Transverse colon (tissue), 4 donors: Measurements from ENCODE around the gene DCAF11. TPM values are rescaled to one million over a fixed set of nuclear protein-coding genes. Genes with fewer than 3 reads are reported as not detected.

Experiments
- DNase-seq: peaks from one replicate; pipeline ENCODE4 v3.0.0-alpha.2; 2019
- H3K27ac ChIP-seq, 4 donors: fragments of 200-600 bp; sonication (generic); 2 replicates each; pipeline ENCODE4 v1.5.1; 2016 to 2018; ENCODE audit warnings: inconsistent platforms in 4 of 4
- H3K27me3 ChIP-seq: fragments of 200-600 bp; sonication (generic); 2 replicates; pipeline ENCODE4 v1.5.1; 2017; ENCODE audit warnings: inconsistent platforms
- H3K36me3 ChIP-seq, 4 donors: fragments of 200-600 bp; sonication (generic); 2 replicates each; pipeline ENCODE4 v1.5.1; 2017 to 2019; ENCODE audit warnings: inconsistent platforms in 4 of 4
- H3K4me1 ChIP-seq, 4 donors: fragments of 200-600 bp; sonication (generic); 2 replicates each; pipeline ENCODE4 v1.5.1; 2017 to 2020; ENCODE audit warnings: inconsistent platforms in 4 of 4
- H3K4me3 ChIP-seq, 4 donors: fragments of 200-600 bp; sonication (generic); 1 replicate in 1 of 4; 2 replicates in 3 of 4; pipeline versions ENCODE4 v1.5.1 to v1.6.1; 2017 to 2019; ENCODE audit warnings: inconsistent platforms in 4 of 4
- H3K9me3 ChIP-seq, 2 donors: fragments of 200-600 bp; sonication (generic); 2 replicates each; pipeline ENCODE4 v1.5.1; 2017 to 2019; ENCODE audit warnings: inconsistent platforms in 2 of 2
- EP300 ChIP-seq: sonication (generic); formaldehyde crosslinking; IDR thresholded peaks from one replicate; pipeline ENCODE4 v1.6.1; 2017; ENCODE audit warnings: antibody characterized with exemption, low read depth
- POLR2A ChIP-seq: fragments of 450-650 bp; IDR thresholded peaks from one replicate; pipeline ENCODE4 v1.6.1; 2016; ENCODE audit warnings: antibody characterized with exemption, mild to moderate bottlenecking, moderate library complexity
- POLR2AphosphoS5 ChIP-seq, 3 donors: sonication (generic); formaldehyde crosslinking; IDR thresholded peaks; one replicate each; pipeline ENCODE4 v1.6.1; 2016; ENCODE audit warnings: antibody characterized with exemption in 3 of 3
- WGBS, 2 donors: methylation state at CpG; one replicate each; pipeline ENCODE4 v1.1.5; 2018; ENCODE audit warnings: low coverage in 1 of 2; 5-methylcytosine and 5-hydroxymethylcytosine counted together
- in situ Hi-C, 4 donors: fragments of 200-750 bp; cut with MboI; loops; one replicate each; pipeline versions ENCODE4 v1.15.0 to v1.15.1; 2017; ENCODE audit warnings: low sequenced_read_pairs in 3 of 4, low pct_ligation_motif_present in 1 of 4, low pct_unique_long_range_greater_than_20kb in 1 of 4
- intact Hi-C: fragments of 100-400 bp; cut with DNase I; formaldehyde crosslinking; loops from one replicate; pipeline ENCODE4 v1.15.1; 2023; ENCODE audit warnings: low total_unique reads
- total RNA-seq, 4 donors: library from RNA; depleted of rRNA; stranded (reverse); fragments of >200 nt; gene quantifications; one replicate each; pipeline ENCODE4 v1.1.0, GENCODE V29; 2016
- TF ChIP-seq, protein P1 (sequence below), 5 experiments: fragments of 200-600 bp in 3 of 5; fragments of 450-650 bp in 2 of 5; sonication (generic) in 3 of 5; IDR thresholded peaks; 1 replicate in 2 of 5; 2 replicates in 3 of 5; pipeline ENCODE4 v1.5.1; 2016 to 2017; ENCODE audit warnings: antibody characterized with exemption in 5 of 5, inconsistent platforms in 3 of 5, mild to moderate bottlenecking in 2 of 5, moderate library complexity in 1 of 5

Gene DCAF11
- total RNA-seq, 4 donors from 2014 or later, result 86.4 to 267 (median 198) TPM

DNA sequence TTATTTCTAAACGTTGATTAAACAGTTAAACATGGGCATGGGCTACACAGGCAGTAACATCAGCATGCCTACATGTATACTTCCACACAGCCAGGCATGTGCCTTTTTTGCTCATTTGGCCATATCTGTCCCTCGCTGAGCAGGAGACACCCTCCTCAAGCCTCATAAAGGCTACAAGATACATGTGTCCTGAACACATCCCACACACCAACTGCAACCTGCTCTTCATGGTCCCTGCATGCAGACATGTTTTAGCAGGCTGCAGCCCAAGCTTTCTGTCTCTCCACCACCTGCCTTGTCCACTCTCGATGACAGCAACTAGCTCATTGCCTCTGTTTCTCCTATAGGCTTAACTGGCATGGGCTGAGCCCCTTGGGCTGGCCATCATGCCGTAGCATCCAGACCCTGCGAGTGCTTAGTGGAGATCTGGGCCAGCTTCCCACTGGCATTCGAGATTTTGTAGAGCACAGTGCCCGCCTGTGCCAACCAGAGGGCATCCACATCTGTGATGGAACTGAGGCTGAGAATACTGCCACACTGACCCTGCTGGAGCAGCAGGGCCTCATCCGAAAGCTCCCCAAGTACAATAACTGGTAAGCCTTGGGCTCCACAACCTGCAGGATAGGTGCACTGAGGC, 17.9 kb upstream of the DCAF11 start:
- no peak for TF ChIP-seq POLR2AphosphoS5 (IDR thresholded peaks at IDR 0.05)
- H3K9me3 ChIP-seq, result no peaks in the 10 kb centered on the region
- intact Hi-C loops (loop anchor here (10.0 kb wide), 1 partner anchor 82 kb away; no protein-coding TSS in a partner anchor), in situ Hi-C loops (no loop called here)
- WGBS, 2 donors, result 91% methylated on average over 8 of the region's 8 CpGs; no CpG with 5 or more reads in 1 of the 2 donors
- no peak overlapping the region for H3K4me3 ChIP-seq
- H3K27me3 ChIP-seq, result no peaks in the 10 kb centered on the region
- peaks cover 4 to 33% (median 19%) of the 10 kb centered on the region in 4 donors for H3K4me1 ChIP-seq
- no peaks in the 10 kb centered on the region for H3K36me3 ChIP-seq
- no peak overlapping the region for H3K27ac ChIP-seq
- DNase-seq, result no peak

GRCh38 chr14:24098229-24098926, 16.2 kb upstream of the DCAF11 start:
- WGBS, 2 donors, result 92 to 97% methylated on average over 6 to 15 of the region's 16 CpGs
- peaks cover 3 to 17% (median 11%) of the 10 kb centered on the region in 4 donors for H3K4me1 ChIP-seq
- in situ Hi-C loops, result no loop called here
- H3K4me3 ChIP-seq, result no peak overlapping the region
- no peaks in the 10 kb centered on the region for H3K27me3 ChIP-seq
- no peak for DNase-seq
- H3K27ac ChIP-seq, result no peak overlapping the region
- peaks cover 0 to 3% (median 0%) of the 10 kb centered on the region in 4 donors for H3K36me3 ChIP-seq
- intact Hi-C loops, result loop anchor here (10.0 kb wide), 1 partner anchor 84 kb away; no protein-coding TSS in a partner anchor
- TF ChIP-seq POLR2A (no peak), EP300 (no peak)
- TF ChIP-seq, protein P1, sequence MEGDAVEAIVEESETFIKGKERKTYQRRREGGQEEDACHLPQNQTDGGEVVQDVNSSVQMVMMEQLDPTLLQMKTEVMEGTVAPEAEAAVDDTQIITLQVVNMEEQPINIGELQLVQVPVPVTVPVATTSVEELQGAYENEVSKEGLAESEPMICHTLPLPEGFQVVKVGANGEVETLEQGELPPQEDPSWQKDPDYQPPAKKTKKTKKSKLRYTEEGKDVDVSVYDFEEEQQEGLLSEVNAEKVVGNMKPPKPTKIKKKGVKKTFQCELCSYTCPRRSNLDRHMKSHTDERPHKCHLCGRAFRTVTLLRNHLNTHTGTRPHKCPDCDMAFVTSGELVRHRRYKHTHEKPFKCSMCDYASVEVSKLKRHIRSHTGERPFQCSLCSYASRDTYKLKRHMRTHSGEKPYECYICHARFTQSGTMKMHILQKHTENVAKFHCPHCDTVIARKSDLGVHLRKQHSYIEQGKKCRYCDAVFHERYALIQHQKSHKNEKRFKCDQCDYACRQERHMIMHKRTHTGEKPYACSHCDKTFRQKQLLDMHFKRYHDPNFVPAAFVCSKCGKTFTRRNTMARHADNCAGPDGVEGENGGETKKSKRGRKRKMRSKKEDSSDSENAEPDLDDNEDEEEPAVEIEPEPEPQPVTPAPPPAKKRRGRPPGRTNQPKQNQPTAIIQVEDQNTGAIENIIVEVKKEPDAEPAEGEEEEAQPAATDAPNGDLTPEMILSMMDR (IDR thresholded peaks at IDR 0.05), result no peak
- no peaks in the 10 kb centered on the region for H3K9me3 ChIP-seq

GRCh38 chr14:24098927-24099813, 15.4 kb upstream of the DCAF11 start:
- Histone ChIP-seq H3K27ac (no peak overlapping the region), H3K27me3 (no peaks in the 10 kb centered on the region), H3K9me3 (no peaks in the 10 kb centered on the region), H3K4me1 (peaks cover 0 to 12% (median 6%) of the 10 kb centered on the region in 4 donors), H3K36me3 (peaks cover 0 to 9% (median 0%) of the 10 kb centered on the region in 4 donors), H3K4me3 (no peak overlapping the region)
- intact Hi-C loops, result loop anchor here (10.0 kb wide), 1 partner anchor 84 kb away; no protein-coding TSS in a partner anchor
- TF ChIP-seq POLR2A (no peak), EP300 (no peak), POLR2AphosphoS5 (IDR thresholded peaks at IDR 0.05) (no peak)
- TF ChIP-seq, protein P1 (IDR thresholded peaks at IDR 0.05), result no peak
- in situ Hi-C loops, result no loop called here
- 76% methylated on average over 11 of the region's 17 CpGs; no CpG with 5 or more reads in 1 of the 2 donors for WGBS, 2 donors
- DNase-seq, result no peak

- Histone ChIP-seq H3K36me3 (peaks cover 0 to 9% (median 0%) of the 10 kb centered on the region in 4 donors), H3K27ac (no peak overlapping the region), H3K27me3 (no peaks in the 10 kb centered on the region), H3K4me1 (peaks cover 0 to 6% (median under 1%) of the 10 kb centered on the region in 4 donors), H3K9me3 (no peaks in the 10 kb centered on the region), H3K4me3 (no peak overlapping the region)
- DNase-seq, result no peak
- in situ Hi-C loops (no loop called here), intact Hi-C loops (loop anchor here (10.0 kb wide), 1 partner anchor 54 kb away; no protein-coding TSS in a partner anchor)
- WGBS, 2 donors, result 83 to 90% methylated on average over 1 to 4 of the region's 4 CpGs
- TF ChIP-seq POLR2A, result no peak
- TF ChIP-seq EP300, result no peak
- TF ChIP-seq, protein P1 (IDR thresholded peaks at IDR 0.05), result no peak
- no peak for TF ChIP-seq POLR2AphosphoS5 (IDR thresholded peaks at IDR 0.05)
Observed at GRCh38 chr14:24100197-24100981, 14.2 kb upstream of the DCAF11 start.
